GM18867 (cell line): ENCODE data around the gene NUP50.

Source experiments
- ATAC-seq: cut with Tn5 transposase; IDR thresholded peaks from one replicate; pipeline ENCODE4 v1.9.1; 2021; ENCODE audit warnings: mild to moderate bottlenecking, moderate library complexity; ENCODE audit not compliant: unreplicated experiment

Gene NUP50

GRCh38 chr22:45207981-45208664 is 44.4 kb downstream of the NUP50 start:
- ATAC-seq = no peak

- ATAC-seq = no peak
Observed at GRCh38 chr22:45208696-45208992, 44.9 kb downstream of the NUP50 start.

- no peak for ATAC-seq
Observed at GRCh38 chr22:45208993-45209838, 45.5 kb downstream of the NUP50 start.

GRCh38 chr22:45210174-45210573 is 46.4 kb downstream of the NUP50 start:
- ATAC-seq = no peak

GRCh38 chr22:45210577-45210976 is 46.9 kb downstream of the NUP50 start:
- ATAC-seq = no peak

GRCh38 chr22:45210991-45211390 is 47.3 kb downstream of the NUP50 start:
- no peak for ATAC-seq

GRCh38 chr22:45211435-45211834 is 47.7 kb downstream of the NUP50 start:
- ATAC-seq = no peak

GRCh38 chr22:45211848-45212247 is 48.1 kb downstream of the NUP50 start:
- no peak for ATAC-seq

GRCh38 chr22:45212306-45212709 is 48.6 kb downstream of the NUP50 start:
- no peak for ATAC-seq

GRCh38 chr22:45212992-45213751 is 49.4 kb downstream of the NUP50 start:
- ATAC-seq = no peak

- no peak for ATAC-seq
Observed at GRCh38 chr22:45216133-45217003, 52.6 kb downstream of the NUP50 start.

- no peak for ATAC-seq
Observed at GRCh38 chr22:45217345-45217744, 53.6 kb downstream of the NUP50 start.

GRCh38 chr22:45217806-45218205 is 54.1 kb downstream of the NUP50 start:
- ATAC-seq = no peak

GRCh38 chr22:45218976-45219375 is 55.3 kb downstream of the NUP50 start:
- no peak for ATAC-seq

GRCh38 chr22:45221201-45221600 is 57.5 kb downstream of the NUP50 start:
- no peak for ATAC-seq

- ATAC-seq = no peak
Observed at GRCh38 chr22:45223304-45224117, 59.8 kb downstream of the NUP50 start.

- ATAC-seq = no peak
Observed at GRCh38 chr22:45224331-45224730, 60.6 kb downstream of the NUP50 start.

GRCh38 chr22:45224988-45225731 is 61.4 kb downstream of the NUP50 start:
- no peak for ATAC-seq
